A172 (cell line): ENCODE measurements around the gene FRS2. TPM values are rescaled to one million over a fixed set of nuclear protein-coding genes. Genes with fewer than 3 reads are reported as not detected.

ENCODE experiments used
- DNase-seq: peaks from one replicate; pipeline ENCODE4 v3.0.0-alpha.2; 2015; ENCODE audit warnings: low spot score
- total RNA-seq: library from RNA; depleted of rRNA; stranded (reverse); fragments of >200 nt; shearing (Covaris generic); gene quantifications from 2 replicates; pipeline ENCODE4 v1.2.3, GENCODE V29; 2014

FRS2 gene
- total RNA-seq, 1 experiment from 2014 or later: 42.4 TPM

DNA sequence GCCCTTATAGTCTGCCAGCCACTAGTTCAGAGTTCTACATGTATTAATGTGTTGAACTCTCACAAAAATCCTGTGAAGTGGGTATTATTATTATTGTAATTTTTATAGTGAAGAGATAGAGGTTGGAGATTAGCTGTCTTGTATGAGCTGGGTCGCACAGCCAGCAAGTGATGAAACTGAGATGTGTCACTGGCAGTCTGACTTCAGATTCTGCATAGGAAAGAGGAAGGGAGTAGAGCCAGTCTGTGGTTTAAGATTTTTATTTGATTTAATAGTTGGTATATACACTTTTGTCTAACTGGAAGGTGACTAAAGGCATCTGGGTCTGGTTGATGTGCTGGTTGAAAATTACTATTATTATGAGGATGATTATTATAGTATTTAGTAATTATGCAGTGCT is 5.8 kb upstream of the FRS2 start:
- DNase-seq: no peak

DNA sequence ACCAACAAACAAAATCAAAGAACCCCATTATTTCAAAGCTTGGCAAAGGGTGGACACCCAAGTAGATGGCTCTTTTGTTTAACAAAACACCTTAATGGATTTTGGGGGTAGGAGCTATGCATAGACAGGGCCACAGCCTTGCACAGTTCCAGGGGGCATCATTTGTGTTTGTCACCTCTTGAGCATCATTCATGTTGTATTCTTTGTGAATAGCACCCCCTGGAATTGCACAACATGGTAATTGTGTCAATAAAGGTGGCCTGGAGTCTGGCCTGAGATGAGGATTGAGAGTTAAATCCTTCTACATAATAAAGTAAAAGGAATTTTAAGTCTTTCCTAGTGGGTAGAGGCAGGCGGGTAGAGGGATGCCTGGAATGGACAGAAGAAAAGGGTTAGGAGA is 3.3 kb upstream of the FRS2 start:
- no peak for DNase-seq

DNA sequence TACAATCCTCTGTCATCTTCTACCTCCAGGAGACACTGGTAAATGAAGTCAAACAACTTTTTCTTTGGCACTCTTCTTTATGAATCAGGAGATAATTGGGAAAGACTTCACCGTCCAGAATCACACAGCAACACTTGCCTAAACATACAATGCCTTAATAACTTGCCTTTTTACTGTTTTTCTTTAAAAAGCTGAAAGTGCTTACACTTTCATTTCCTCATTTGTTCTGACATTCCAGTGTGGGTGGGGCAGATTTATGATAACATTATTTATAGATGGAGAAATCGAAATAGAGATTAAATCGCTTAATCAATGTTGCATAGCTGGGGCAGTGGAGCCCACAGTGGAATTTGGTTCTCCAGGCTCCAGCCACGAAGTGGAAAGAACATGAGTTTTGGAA is 2.8 kb upstream of the FRS2 start:
- DNase-seq: no peak

DNA sequence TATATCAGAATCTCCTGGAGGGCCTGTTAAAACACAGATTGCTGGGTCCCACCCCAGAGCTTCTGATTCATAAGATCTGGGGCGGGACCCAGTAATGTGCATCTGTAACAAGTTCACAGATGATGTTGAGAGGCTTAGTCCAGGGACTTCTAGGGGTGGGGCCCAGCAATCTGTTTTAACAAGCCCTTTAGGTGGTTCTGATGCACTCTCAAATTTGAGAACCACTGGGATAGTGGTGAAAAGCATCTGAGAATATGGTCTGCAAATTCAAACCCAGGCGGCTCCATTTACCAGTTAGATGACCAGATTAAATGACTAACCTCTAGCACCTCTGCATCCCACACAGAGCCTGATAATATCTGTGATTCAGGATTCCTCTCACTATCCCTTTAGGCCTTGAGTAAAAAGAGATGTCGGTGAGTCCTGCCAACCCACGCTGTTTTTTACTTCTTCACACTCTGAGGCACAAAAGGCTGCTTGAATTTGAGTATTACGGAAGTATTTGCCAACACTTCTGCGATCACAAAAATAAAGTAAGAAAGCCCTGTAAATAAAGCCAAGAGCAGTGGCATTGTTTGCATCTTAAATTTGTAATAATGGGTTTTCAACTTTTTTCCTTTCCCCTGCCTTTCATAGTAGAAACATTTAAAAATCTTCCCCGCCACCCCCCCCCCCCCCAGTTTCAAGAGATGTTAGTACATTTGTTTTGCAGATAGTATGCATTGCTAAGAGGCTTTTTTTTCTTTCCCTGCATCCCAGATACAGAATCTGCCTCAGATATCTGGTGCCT is 1.8 kb upstream of the FRS2 start:
- DNase-seq: no peak

DNA sequence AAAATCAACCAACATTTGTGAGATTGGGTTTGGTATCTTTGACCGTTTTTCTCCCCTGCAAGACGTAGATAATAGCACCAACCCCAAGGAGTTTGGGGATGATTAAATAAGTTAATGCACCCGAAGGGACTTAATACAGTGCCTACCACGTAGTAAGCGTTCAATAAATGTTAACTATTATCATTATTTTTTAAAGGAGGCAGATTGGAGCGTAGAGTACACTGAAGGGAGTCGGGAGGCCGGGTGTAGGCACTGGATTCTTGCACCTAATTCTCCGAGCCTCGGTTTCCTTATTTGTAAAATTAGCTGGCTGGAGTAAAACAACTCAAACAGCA is 367 bp upstream of the FRS2 start:
- DNase-seq: no peak

DNA sequence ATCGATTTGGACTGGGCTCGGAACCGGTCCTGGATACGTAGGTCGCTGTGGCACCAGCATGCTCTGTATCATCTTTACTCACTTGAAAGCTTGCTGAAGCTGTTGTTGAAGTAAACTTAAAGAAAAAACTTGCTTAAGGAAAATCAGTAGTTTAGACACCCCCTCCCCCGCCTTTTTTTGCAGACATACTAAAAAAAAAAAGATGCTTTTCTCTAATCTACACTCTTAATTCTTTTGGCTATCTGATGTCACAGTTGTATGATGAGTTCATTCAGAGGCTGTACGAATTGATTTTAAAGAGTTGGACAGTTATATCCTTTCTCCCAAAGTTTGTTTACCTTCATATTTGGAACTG is 865 bp downstream of the FRS2 start:
- no peak for DNase-seq

DNA sequence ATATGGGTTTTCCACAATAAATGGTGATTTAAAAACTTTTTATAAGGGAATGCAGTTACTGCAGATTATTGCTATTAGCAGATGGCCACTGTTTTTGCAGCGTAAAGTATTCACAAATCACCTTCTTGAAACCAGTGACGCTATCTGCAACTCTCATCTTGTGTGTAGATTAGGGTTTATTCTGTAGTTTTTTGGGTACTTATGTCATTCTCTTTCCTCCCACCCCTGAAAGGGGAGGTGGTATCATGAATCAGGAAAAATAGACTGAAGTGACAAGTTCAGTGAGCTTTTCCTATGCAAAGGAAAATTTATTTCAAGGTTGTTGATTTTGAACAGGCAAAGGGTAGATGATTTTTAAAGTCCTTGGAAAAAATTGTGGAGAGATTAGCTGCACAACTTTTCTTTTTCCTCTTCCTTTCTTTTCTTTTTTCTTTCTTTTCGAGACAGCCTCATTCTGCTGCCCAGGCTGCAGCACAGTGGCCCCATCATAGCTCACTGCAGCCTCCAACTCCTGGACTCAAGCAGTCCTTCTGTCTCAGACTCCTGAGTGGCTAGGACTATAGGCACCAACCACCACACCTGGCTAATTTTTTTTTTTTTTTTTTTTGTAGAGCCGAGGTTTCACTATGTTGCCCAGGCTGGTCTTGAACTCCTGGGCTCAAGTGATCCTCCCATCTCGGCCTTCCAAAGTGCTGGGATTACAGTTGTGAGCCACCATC is 1.6 kb downstream of the FRS2 start:
- no peak for DNase-seq

DNA sequence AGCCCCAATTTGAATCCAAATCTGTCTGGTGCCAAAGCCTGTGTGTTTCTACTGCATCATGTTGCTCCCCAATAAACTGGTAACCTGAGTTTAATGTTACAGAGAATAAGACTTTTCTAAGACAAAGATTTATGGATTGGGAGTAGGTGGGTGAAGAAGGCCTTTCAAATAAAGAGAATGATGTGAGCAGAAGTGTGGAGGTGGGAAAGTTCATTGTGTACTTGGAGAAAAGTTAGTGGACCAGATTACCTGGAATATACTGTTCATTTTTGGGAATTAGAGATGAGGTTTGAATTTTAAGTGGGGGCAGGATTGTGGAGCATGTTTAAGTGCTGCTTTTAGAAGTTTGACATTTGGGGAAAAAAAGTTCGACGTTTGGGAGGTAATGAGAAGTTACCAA is 3.1 kb downstream of the FRS2 start:
- no peak for DNase-seq

DNA sequence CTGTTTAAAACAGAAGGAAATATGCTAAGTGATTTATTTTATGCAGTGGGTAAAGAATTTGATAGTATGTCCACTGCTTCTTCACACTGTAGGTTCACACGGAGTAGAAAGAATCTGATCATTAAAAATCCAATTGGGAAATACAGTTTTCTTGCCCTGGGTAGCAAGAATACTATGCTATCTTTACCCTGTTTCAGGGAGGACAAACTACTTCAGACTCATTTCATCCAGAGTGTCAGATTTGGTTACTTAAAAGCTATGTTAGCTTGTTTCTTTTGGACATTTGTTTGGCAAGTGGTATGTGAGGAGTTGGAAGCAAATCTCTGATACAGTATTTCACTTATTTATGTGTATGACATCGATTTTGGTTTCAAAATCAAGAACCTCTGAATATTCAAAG is 4.3 kb downstream of the FRS2 start:
- DNase-seq: no peak

DNA sequence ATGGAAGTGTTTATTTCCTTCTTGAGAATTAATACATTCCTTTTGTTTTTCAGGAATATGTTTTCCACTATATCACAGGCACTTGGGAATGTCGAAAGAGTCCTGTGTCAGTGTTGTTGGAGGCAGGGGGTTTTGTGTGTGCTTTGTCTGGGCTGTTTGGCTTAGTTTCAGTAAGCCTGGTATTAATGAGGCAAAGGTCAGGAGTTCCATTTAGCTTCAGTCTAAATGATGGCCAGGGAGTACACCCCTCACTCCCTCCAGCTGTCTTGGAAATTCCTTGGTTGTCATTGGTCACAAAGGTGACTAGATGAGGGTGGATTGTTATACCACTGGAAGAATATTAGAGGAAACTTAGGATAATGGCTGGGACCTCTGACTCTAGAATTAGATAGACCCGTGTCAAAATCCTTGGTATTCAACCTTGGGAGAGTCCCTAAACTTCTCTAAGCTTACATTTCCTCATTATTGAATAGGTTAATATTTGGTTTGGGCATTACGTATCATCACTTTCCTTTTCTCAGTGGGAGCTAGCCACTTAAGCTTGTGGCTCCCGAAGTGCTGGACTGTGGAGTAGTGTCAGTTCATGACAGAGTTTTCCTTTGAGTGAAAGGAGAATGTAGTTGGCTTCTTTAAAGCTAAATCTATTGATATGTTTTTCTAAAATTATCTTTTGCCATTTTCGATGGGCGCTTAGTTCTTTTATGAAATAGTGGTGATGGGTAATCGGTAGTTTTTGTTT is 5.2 kb downstream of the FRS2 start:
- no peak for DNase-seq

DNA sequence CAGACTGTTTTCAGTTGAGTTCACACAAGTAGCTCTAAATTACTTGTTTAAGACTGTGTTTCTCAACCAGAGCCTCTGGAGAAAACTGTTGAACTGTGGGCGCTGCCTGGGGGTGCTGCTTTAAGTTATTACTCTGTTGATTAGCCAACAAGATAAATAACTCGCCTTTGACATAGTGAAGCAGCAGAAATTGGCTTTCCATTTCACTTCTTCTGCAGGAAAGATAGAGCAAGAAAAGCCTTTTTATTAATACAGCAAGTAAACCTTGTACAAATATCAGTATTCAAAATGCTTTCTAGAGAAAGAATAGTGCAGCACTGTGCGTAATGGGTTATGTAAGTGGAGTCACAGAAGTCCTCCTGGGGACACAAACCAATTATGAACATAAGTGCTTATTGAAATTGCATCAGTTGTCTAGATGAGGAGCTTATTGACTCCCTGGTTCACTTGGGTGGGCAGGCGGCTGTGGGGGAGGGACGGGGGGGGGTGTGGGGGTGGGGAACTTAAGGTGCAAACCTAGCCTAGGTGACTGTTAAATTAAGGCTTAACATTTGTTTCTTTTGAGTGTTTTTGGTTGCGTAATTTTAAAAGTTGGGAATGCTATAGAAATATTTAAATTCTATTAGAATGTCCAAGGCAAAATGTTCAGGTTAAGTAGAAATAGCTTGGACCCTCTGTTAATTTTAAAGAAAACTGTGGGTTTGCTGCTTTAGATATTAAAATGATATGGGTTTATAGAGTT is 6.3 kb downstream of the FRS2 start:
- no peak for DNase-seq

DNA sequence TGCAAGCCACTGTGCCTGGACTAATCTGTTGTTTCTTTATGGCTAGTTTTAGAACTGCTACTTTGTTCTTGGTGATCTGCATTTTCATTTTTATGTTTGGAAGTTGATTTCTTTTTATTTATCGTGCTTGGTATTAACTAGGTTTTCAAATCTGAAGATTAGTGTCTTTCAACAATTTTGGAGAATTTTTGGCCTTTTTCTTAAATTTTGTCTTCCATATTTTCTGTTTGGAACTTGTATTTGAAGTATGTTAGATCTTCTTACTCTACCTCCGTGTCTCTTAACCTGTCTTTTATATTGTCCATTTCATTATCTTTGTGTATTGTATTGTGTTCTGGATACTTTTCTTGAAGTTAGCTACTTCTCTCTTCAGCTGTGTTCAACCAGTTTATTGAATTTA is 9.5 kb downstream of the FRS2 start:
- DNase-seq: no peak

DNA sequence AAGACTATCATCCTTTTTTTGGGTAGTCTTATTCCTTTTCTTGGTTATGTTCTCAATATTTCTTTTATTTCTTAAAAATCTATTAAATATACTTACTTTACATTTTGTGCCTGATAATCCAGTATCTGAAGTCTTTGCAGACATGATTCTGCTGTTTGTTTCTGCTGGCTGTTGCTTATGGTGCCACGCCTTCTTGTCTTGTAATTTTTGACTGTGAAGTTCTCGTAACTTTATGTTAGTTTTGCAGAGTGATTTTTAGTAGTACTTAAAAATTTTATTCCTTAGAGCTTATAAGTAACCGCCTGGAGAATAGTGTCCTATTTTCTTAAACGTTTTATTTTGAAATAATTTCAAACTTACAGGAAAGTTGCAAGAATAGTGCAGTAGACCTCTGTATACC is 10.5 kb downstream of the FRS2 start:
- no peak for DNase-seq

DNA sequence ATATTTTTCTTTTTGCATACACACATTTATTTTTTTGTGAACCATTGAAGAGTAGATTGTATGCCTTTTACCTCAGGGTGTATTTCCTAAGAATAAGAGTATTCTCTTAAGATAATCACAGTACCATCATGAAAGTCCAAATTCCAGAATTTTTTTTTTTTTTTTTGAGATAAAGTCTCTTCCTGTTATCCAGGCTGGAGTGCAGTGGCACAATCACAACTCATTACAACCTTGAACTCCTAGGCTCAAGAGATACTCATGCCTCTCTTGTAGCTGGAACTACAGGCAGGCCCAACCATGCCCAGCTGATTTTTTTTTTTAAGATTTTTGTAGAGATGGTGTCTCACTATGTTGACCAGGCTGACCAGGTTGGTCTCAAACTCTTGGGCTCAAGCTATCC is 10.9 kb downstream of the FRS2 start:
- no peak for DNase-seq

DNA sequence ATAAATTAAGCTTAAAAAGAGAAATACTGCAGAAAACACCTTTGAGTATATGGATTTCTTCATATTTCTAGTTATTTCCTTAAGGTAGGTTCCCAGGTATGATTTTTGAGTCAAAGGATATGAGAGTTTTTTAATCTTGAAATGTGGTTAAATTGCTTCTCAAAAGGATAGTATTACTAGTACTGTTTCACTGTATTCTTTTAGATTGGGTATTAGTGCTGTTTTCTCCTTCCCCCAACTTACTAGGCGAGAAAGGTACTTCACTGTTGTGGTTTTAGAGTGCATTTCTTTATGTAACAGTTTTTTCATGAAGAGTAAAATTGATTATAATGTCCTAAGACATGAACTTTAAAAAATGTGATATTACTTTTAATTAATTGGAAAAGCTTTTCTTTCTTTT is 13.5 kb downstream of the FRS2 start:
- no peak for DNase-seq

DNA sequence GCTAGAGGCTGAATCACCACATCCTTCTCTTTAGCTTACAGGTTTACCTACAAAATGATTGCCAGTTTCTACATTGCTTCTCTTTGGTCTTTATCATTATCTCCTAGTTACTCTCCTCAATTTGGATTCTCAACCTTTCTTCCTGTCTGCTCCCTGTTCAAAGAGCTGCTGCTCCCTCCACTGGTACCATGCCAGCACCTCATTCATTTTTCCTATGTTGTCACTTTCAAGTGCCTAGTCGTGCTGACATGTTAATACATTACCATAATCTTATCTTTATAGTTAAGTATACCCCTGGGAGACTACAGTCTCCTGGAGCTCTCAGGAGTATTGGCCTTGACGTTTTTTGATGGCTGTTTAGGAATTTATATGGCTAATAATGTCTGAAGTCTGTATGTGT is 14.2 kb downstream of the FRS2 start:
- no peak for DNase-seq

DNA sequence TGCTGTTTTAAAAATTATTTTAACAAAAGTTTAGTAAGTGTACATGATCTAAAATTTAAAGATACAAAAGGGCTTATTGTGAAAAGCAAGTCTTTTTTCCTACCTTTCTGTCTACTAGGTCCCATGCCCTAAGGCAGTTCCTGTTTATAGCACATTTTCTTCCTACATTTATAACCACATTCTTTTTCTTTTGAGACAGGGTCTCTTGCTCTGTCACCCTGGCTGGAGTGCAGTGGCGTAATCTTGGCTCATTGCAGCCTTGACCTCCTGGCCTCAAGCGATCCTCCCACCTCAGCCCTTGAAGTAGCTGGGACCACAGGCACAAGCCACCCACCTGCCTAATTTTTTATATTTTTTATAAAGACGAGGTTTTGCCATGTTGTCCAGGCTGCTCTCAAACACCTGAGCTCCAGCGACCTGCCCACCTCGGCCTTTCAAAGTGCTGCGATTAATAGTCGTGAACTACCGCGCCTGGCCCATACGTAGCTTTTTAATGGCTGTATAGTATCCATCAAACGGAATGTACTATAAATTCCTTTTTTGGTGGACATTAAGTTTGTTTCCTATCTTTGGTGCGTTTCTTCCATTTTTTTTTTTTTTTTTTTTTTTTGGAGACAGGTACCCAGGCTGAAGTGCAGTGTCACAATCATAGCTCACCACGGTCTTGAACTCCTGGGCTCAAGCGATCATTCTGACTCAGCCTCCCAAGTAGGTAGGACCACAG is 20.9 kb downstream of the FRS2 start:
- DNase-seq: no peak

DNA sequence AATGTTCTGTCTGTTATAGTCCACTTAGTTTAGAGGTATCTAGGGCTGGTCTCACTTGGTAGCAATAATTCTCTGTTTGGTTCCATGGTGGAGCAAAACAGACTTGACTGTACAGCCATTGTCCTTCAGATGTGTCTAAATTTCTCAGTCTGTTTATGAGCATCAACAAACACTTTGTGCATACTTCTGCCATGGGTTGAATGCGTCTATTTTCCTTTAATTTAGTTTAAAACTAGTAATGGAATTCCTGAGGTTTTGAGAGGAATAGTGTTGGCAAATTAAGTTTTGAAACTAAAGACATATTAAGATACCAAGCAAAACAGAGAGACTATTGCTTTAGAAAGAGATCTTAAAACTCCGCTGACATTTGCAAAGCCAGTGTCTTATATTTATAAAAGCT is 22.6 kb downstream of the FRS2 start:
- DNase-seq: no peak

DNA sequence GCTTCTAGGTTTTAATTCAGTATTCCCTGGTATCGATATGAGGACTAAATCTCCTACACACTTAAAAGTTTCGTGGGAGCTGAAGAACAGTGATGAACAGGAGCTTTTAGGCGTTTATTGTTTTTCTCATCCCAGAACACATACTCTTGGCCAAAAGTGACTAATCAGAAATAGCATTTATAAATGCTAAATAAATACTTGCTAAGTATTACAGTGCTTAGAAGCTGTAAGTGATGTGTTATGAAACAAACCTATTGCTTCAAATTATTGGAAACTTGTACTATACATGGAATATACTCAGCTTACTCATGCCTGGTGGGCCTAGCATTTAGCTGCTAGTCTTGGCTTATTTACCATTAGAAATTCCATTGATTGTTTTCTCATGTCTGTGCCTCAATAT is 24.9 kb downstream of the FRS2 start:
- DNase-seq: no peak

DNA sequence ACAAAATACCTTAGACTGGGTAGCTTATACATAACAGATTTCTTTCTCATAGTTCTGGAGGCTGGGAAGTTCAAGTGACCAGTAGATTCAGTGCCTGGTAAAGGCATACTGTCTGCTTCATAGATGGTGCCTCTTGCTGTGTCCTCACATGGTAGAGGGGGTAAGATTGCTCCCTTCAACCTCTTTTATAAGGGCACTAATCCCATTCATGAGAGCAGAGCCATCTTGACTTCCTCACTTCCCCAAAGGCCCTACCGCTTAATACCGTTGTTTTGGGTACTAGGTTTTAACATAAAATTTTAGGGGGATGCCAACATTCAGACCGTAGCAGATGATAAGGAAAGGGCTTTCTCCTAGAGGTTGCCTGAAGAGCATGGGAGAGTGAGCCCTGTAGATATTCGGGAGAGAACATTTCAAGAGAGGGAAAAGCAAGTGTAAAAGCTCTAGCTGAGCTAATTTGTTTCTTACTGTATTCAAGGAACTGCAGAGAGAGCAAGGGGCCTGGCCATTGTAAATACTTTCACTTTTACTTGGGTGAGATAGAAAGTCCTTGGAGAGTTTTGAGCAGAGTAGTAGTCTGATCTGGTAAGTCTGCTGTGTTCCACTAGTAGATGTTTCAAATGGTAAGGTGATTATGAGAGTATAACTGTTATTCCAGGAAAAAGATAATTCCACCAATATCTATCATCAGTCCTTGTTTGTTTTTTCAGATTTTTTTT is 27.3 kb downstream of the FRS2 start:
- DNase-seq: no peak

DNA sequence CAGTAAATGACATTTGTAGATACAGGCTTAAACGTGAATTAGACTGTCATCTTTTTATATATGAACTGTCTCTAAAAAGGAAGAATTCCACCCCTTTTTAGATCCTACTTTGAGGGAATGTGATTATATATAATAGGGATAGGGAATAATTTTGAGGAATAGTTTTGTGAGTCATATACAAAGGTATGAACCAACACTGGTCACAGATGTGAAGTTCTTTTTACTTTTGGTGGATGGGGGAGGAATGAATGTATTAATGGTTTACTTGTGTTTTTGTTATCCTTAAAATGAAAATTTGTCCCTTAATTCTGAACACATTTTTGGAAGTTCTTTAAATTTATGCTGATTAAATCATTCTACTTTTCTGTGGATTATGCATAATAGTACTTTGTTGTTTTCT is 30.4 kb downstream of the FRS2 start:
- DNase-seq: no peak
